ENCODE results near the gene RHBDD2.
A peak's percentile ranks its signal among the peaks of the same experiment; 100 is the strongest.

RHBDD2 gene

GRCh38 chr7:75916685-75917634, 38.1 kb downstream of the RHBDD2 start:
- no peak overlapping the region for H3K4me3 ChIP-seq (ENCODE audit: low read depth, low read length)
- DNase-seq (ENCODE audit: low read depth): no peak
- TF ChIP-seq, protein P1, sequence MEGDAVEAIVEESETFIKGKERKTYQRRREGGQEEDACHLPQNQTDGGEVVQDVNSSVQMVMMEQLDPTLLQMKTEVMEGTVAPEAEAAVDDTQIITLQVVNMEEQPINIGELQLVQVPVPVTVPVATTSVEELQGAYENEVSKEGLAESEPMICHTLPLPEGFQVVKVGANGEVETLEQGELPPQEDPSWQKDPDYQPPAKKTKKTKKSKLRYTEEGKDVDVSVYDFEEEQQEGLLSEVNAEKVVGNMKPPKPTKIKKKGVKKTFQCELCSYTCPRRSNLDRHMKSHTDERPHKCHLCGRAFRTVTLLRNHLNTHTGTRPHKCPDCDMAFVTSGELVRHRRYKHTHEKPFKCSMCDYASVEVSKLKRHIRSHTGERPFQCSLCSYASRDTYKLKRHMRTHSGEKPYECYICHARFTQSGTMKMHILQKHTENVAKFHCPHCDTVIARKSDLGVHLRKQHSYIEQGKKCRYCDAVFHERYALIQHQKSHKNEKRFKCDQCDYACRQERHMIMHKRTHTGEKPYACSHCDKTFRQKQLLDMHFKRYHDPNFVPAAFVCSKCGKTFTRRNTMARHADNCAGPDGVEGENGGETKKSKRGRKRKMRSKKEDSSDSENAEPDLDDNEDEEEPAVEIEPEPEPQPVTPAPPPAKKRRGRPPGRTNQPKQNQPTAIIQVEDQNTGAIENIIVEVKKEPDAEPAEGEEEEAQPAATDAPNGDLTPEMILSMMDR (conservative IDR thresholded peaks at IDR 0.05; ENCODE audit: low read depth, low read length): no peak

DNA sequence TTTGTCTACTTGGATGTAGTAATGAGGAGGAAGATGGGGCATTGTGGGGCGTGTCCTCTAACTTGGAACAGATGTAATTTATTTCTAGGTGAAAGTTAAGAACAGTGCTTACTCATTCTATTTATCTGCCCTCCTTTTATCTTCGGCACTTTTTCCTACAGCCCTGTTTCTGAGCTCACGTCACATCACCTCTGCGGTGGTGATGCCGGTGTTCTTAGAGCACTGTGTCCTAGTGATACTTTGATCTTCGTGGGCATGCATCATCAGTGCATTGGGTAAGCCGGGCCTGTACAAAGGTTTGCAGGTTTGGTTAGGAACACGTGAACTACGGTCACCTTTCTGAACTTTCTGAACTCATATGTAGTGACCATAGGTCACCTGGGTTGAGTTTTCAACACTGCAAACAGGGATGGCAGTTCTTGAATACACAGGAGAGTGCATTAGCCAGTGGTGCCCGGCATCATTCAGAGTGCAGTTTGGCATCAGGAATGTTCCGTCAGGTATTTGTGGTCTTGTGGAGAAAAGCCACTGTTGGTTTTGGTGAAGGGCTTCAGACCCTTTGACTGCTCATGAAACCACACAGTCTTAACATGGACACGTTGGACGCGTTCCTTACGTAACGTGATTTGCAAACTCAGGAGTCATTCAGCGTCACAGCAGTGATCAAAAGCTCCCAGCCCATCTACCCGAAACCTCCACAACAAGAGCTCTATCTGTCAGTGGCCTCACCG, 41.8 kb downstream of the RHBDD2 start:
- TF ChIP-seq, protein P1 (conservative IDR thresholded peaks at IDR 0.05; ENCODE audit: low read depth, low read length): no peak
- H3K4me3 ChIP-seq (ENCODE audit: low read depth, low read length): no peak overlapping the region
- DNase-seq (ENCODE audit: low read depth): peak; percentile 54

GRCh38 chr7:75921479-75921878, 42.6 kb downstream of the RHBDD2 start:
- DNase-seq (ENCODE audit: low read depth): no peak
- no peak overlapping the region for H3K4me3 ChIP-seq (ENCODE audit: low read depth, low read length)
- TF ChIP-seq, protein P1 (conservative IDR thresholded peaks at IDR 0.05; ENCODE audit: low read depth, low read length): no peak

DNA sequence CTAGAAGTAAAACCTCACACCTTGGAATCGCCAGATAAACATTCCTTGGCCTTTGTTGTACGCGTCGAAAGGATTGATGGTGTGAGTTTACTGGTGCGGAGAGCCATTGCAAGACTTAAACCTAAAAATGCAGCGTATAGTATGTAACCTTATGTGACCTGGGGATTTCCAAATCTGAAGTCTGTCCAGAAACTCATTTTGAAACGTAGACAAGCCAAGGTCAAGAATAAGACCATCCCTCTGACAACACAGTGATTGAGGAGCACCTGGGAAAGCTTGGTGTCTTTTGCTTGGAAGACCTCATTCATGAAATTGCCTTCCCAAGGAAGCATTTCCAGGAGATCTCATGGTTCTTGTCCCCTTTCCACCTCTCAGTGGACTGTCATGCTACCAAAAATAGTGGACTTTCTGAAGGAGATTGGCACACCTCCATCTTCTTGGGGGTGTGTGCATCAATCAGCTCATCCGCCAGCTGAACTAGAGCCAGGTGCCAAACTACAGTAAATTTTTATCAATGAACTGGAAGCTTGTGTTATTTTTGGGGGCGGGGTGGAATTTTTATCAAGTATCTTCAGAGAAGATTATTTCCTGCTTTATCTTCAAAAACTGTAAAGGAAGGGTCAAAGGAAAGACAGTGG, 44.3 kb downstream of the RHBDD2 start:
- TF ChIP-seq, protein P1 (conservative IDR thresholded peaks at IDR 0.05; ENCODE audit: low read depth, low read length): no peak
- no peak overlapping the region for H3K4me3 ChIP-seq (ENCODE audit: low read depth, low read length)
- no peak for DNase-seq (ENCODE audit: low read depth)

DNA sequence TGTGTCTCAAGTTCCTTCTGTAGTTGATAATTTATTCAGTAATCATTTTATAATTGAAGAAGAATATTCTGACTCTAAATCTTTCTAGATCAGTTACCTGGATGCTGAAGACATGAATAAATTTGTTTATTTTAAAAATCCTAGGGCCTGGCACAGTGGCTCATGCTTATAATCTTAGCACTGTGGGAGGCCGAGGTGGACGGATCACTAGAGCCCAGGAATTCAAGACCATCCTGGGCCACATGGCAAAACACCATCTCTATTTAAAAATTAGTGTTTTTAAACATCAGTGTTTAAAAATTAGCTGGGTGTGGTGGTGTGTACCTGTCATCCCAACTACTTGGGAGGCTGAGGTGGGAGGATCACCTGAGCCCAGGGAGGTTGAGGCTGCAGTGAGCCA, 45.4 kb downstream of the RHBDD2 start:
- TF ChIP-seq, protein P1 (conservative IDR thresholded peaks at IDR 0.05; ENCODE audit: low read depth, low read length): no peak
- H3K4me3 ChIP-seq (ENCODE audit: low read depth, low read length): no peak overlapping the region
- no peak for DNase-seq (ENCODE audit: low read depth)

DNA sequence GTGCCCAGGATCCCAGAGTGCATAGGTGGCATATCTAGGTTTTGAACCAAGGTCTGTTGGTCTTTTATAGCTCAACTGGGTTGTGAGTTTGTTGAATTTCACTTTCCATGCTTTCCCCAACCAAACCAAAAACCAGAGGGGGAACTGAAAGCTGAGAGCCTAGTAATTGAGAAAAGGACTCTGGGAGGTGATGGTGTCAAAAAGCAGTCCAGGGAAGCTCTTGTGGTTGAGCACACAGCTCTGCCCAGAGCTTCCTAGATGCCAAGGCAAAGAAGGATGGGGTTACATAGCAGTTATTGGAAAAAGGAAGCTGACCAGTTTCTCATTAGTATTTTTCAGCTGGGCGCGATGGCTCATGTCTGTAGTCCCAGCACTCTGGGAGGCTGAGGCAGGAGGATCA, 46.1 kb downstream of the RHBDD2 start:
- DNase-seq (ENCODE audit: low read depth): no peak
- no peak overlapping the region for H3K4me3 ChIP-seq (ENCODE audit: low read depth, low read length)
- TF ChIP-seq, protein P1 (conservative IDR thresholded peaks at IDR 0.05; ENCODE audit: low read depth, low read length): no peak
